NCI-H345 (cell line): ENCODE data around the gene SBF1.

Source experiments
- DNase-seq: peaks from one replicate; lab custom pipeline; 2025; lab: John Stamatoyannopoulos, UW

SBF1 gene

GRCh38 chr22:50396751-50397370 is 78.0 kb downstream of the SBF1 start:
- DNase-seq, result no peak
